Stimulated activated CD8-positive, alpha-beta memory T cell treated with anti-CD3 and anti-CD28 coated beads, Interleukin-7, amount 100 ng/mL, for 1 hour (primary cell): ENCODE results near the gene PTCD1.
"Not testable (repeated sequence)": the region's sequence is repeated elsewhere in the genome, so short reads cannot be mapped to it uniquely, and the experiment has no call there.

Source experiments
- DNase-seq, 2 donors: peaks; one replicate each; pipeline ENCODE4 v3.0.0-alpha.2; 2020; ENCODE audit warnings: low read depth in 2 of 2

The PTCD1 gene

GRCh38 chr7:99451936-99452335, 13.3 kb upstream of the PTCD1 start:
- no peak for DNase-seq

GRCh38 chr7:99449326-99449725, 10.7 kb upstream of the PTCD1 start:
- no peak for DNase-seq

- DNase-seq, result no peak
Measured at GRCh38 chr7:99448855-99449254, 10.3 kb upstream of the PTCD1 start.

- DNase-seq, result no peak
Measured at GRCh38 chr7:99447943-99448342, 9.3 kb upstream of the PTCD1 start.

- DNase-seq, result no peak
Measured at GRCh38 chr7:99446096-99446495, 7.5 kb upstream of the PTCD1 start.

- no peak for DNase-seq
Measured at GRCh38 chr7:99440195-99440594, 1.6 kb upstream of the PTCD1 start.

GRCh38 chr7:99437946-99438572, 539 bp downstream of the PTCD1 start:
- no peak for DNase-seq

GRCh38 chr7:99433158-99433557, 5.4 kb downstream of the PTCD1 start:
- DNase-seq, result no peak

GRCh38 chr7:99431756-99432540, 6.7 kb downstream of the PTCD1 start:
- not testable (repeated sequence) for DNase-seq

- DNase-seq, result no peak
Measured at GRCh38 chr7:99429756-99430155, 8.8 kb downstream of the PTCD1 start.

GRCh38 chr7:99428972-99429566, 9.5 kb downstream of the PTCD1 start:
- DNase-seq, result no peak

- no peak for DNase-seq
Measured at GRCh38 chr7:99424932-99425730, 13.5 kb downstream of the PTCD1 start.

GRCh38 chr7:99422625-99423024, 16.0 kb downstream of the PTCD1 start:
- no peak for DNase-seq

GRCh38 chr7:99422186-99422585, 16.4 kb downstream of the PTCD1 start:
- DNase-seq, result no peak

GRCh38 chr7:99420986-99421385, 17.6 kb downstream of the PTCD1 start:
- no peak for DNase-seq

GRCh38 chr7:99420213-99420612, 18.4 kb downstream of the PTCD1 start:
- DNase-seq, result no peak

GRCh38 chr7:99419323-99420021, 19.1 kb downstream of the PTCD1 start:
- no peak for DNase-seq

GRCh38 chr7:99418260-99418659, 20.3 kb downstream of the PTCD1 start:
- DNase-seq, result no peak

GRCh38 chr7:99415513-99416127, 23.0 kb downstream of the PTCD1 start:
- DNase-seq, result not testable (repeated sequence)

GRCh38 chr7:99410635-99411034, 28.0 kb downstream of the PTCD1 start:
- no peak for DNase-seq

- DNase-seq, result no peak
Measured at GRCh38 chr7:99409806-99410205, 28.8 kb downstream of the PTCD1 start.
